T-helper 22 cell (primary cell): ENCODE measurements around the gene ZNF396.

Experiments
- DNase-seq: peaks from one replicate; pipeline ENCODE4 v3.0.0-alpha.2; 2020; ENCODE audit warnings: low read depth

Gene ZNF396

GRCh38 chr18:35383136-35383535 lies 6.0 kb upstream of the ZNF396 start:
- DNase-seq = no peak

- no peak for DNase-seq
Measured at GRCh38 chr18:35379421-35379820, 2.3 kb upstream of the ZNF396 start.

- DNase-seq = no peak
Measured at GRCh38 chr18:35378574-35378896, 1.4 kb upstream of the ZNF396 start.

GRCh38 chr18:35377875-35378573 lies 887 bp upstream of the ZNF396 start:
- DNase-seq = no peak

GRCh38 chr18:35376393-35376741 lies 770 bp downstream of the ZNF396 start:
- no peak for DNase-seq

GRCh38 chr18:35374708-35375107 lies 2.4 kb downstream of the ZNF396 start:
- DNase-seq = no peak

- no peak for DNase-seq
Measured at GRCh38 chr18:35371412-35372195, 5.5 kb downstream of the ZNF396 start.

- no peak for DNase-seq
Measured at GRCh38 chr18:35369126-35369525, 8.0 kb downstream of the ZNF396 start.

- DNase-seq = no peak
Measured at GRCh38 chr18:35368595-35368994, 8.5 kb downstream of the ZNF396 start.

- no peak for DNase-seq
Measured at GRCh38 chr18:35362531-35362930, 14.6 kb downstream of the ZNF396 start.

GRCh38 chr18:35361570-35362321 lies 15.4 kb downstream of the ZNF396 start:
- no peak for DNase-seq

GRCh38 chr18:35355140-35355618 lies 22.0 kb downstream of the ZNF396 start:
- peak; percentile 9 for DNase-seq

- DNase-seq = no peak
Measured at GRCh38 chr18:35352778-35353177, 24.4 kb downstream of the ZNF396 start.

GRCh38 chr18:35352283-35352682 lies 24.9 kb downstream of the ZNF396 start:
- no peak for DNase-seq

- DNase-seq = no peak
Measured at GRCh38 chr18:35348001-35348400, 29.1 kb downstream of the ZNF396 start.

- DNase-seq = no peak
Measured at GRCh38 chr18:35345950-35346349, 31.2 kb downstream of the ZNF396 start.

- no peak for DNase-seq
Measured at GRCh38 chr18:35345460-35345921, 31.6 kb downstream of the ZNF396 start.

- DNase-seq = no peak
Measured at GRCh38 chr18:35344736-35345459, 32.2 kb downstream of the ZNF396 start.

- DNase-seq = peak; percentile 83
Measured at GRCh38 chr18:35343936-35344735, 33.0 kb downstream of the ZNF396 start, which contains the start of gene ZNF24. TSS of gene ZNF24 (minus strand) at chr18:35344420. CDS start at chr18:35340650, 3,770 bp downstream.

- DNase-seq = no peak
Measured at GRCh38 chr18:35343488-35343935, 33.6 kb downstream of the ZNF396 start.

GRCh38 chr18:35337286-35337685 lies 39.9 kb downstream of the ZNF396 start:
- no peak for DNase-seq
